NCI-H2196 treated with DMSO at 0.1 percent for 48 hours (cell line): ENCODE data around the gene KIAA0753.

Source experiments
- DNase-seq: peaks from one replicate; lab custom pipeline; 2025; ENCODE audit not compliant: unreplicated experiment; lab: John Stamatoyannopoulos, UW

The KIAA0753 gene

DNA sequence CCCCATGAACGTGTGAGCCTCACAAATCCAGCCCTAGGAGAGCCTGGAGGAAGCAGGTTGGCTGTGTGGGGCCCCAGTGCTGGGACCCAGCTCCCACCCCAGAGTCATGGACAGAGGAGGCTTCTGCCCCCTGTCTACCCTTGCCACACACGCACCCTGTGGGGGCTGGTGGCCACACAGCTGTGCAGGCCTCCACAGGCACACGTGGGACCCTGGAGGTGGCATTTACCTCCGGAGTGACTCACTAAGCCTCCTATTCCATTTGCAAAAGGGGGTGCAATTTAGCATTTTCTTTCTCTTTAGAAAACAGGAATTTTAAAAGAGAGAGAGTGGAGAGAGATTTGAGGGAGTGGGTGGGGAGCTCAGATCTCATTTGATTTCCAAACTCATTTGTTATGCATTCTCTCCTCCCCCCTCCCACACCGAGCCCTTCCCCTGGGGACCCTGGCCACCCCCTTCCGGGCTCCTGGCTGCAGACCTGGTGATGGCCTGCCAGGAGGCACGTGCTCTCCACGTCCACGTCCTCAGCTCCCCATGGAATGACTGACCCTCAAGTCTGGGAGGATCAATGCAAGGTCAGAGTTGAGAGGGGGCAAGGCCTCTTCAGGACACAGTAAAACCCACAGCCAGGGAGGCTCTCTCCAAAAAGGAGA, 91.0 kb downstream of the KIAA0753 start:
- DNase-seq = no peak

DNA sequence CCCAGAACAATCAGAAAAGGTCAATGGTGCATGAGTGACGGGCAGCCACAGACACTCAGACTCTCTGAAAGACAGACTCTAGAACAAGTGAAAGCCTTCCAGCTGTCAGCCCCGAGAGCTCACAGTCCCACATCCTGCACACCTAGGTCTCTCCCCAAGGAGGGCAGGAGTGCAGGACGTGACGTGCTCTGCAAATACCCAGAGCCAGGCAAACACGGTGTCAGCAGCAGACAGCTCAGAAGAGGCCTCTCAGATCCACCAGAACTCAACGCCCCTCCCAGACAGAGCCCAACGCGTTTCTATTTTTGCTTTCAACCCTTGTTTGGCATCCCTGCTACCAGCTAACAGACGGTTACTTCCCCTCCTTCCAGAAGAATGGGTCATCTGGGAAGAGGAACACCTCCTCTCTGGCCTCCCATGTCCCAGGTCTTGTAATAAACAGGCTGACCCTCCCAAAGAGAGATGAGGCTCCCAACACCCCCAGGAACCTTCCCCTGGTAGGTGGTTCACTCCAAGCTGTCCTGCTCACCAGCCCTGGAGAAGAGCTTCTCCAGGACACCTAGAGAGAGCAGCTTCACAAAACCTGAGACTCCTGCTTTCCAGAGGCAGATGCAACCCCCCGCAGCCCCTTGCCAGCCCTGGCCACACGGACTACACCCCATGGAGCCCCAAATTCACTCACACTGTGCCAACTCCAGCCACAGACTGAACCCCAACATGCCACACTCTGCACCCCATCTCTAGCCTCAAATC, 91.8 kb downstream of the KIAA0753 start:
- no peak for DNase-seq

GRCh38 chr17:6548034-6548433, 92.5 kb downstream of the KIAA0753 start:
- DNase-seq = no peak

DNA sequence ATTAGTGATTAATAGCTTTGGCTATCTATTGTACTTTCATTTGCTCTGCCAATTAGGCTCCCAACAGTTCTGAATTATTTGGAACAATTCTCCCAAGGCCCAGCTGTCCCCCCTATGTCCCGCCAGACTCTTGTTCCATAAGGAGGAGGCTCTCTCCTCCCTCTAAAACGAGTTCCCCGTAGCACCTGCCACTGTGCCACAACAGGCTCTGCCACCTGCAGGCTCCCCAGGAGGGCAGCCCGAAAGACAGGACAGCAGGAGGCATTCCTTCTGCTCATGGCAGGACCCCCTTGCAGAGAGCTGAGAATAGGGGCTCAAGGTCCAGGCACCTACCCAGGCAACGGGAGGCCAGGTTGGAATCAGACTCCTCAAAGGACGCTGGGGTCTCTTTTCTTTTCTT, 93.2 kb downstream of the KIAA0753 start:
- DNase-seq = no peak

GRCh38 chr17:6546069-6546718, 94.3 kb downstream of the KIAA0753 start:
- no peak for DNase-seq

- DNase-seq = no peak
Measured at GRCh38 chr17:6545291-6545690, 95.2 kb downstream of the KIAA0753 start.

- DNase-seq = no peak
Measured at GRCh38 chr17:6544011-6544370, 96.5 kb downstream of the KIAA0753 start.

GRCh38 chr17:6543079-6544010, 97.2 kb downstream of the KIAA0753 start:
- DNase-seq = no peak

- no peak for DNase-seq
Measured at GRCh38 chr17:6542577-6542976, 97.9 kb downstream of the KIAA0753 start.

- no peak for DNase-seq
Measured at GRCh38 chr17:6541886-6542285, 98.6 kb downstream of the KIAA0753 start.

- no peak for DNase-seq
Measured at GRCh38 chr17:6539871-6540270, 100.6 kb downstream of the KIAA0753 start.

DNA sequence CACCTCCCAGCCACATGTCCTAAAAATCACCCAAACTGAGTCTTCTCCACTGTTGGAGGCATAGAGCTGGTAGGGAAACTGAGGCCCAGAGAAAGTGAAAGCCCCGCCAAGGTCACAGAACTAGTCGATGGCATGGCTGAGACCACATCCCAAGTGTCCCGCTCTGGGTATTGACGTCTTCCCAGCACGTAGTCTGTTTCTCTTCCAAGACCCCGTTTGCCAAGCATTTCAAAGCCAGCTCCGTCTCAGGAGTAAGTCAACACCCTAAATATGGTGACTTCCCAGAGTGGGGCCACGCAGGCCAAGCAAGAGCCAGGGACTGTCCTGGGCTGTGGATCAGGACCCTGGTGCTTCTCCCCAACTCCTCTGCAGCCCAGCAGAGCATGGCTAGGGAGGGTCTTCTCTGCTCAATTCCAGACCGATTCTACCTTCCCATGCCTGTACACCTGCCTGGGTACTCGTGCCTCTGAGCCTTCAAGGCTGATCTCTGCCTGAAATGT, 103.9 kb downstream of the KIAA0753 start:
- DNase-seq = no peak

GRCh38 chr17:6536053-6536452, 104.5 kb downstream of the KIAA0753 start:
- no peak for DNase-seq

GRCh38 chr17:6534846-6535514, 105.5 kb downstream of the KIAA0753 start:
- no peak for DNase-seq

- no peak for DNase-seq
Measured at GRCh38 chr17:6532441-6532885, 108.0 kb downstream of the KIAA0753 start.

- DNase-seq = no peak
Measured at GRCh38 chr17:6531575-6531974, 108.9 kb downstream of the KIAA0753 start.

DNA sequence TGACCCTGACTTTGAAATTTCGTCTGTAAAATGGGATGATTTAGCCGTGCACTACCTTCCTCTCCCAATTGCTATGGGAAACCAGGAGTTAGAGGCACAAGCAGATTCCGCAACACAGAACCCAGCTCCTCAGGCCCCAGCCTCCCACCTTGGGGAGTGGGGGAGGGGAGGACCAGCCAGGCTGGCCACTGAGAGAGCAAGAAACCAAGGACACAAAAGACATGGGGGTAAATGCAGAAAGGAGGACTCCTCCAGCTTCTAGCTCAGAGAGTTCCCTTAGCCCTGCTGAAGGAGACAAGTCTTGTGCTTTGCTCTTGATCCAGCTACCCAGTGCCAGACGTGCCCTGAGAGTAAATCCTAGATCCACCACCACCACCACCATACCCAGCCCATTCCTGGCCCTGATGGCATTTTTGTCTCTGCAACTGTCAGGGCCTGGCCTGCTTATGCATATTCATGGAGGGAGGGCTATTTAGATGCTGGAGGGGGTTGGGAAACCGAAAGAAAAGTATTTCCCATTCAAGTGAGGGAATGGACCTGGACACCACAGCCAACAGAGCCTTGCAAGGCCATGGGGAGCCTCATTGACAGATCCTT, 110.1 kb downstream of the KIAA0753 start:
- DNase-seq = no peak

DNA sequence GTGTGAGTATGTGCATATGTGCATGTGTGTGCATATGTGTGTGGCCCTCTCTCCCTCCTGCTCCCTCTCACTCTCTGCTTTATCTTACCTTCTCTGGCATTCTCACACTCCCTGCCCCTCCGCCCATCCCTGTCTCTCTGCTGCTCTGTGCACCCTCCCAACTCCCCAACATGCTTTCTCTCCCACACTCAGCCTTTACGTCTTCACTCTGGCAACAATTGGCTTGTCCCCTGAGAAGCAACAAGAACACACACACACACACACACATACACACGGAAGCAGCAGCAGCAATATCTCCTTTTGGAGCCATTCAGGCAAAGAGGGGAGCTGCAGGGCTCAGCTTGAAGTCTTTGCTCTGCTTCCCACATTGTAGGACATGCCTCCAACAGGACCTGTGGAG, 112.0 kb downstream of the KIAA0753 start:
- no peak for DNase-seq
